Peyer's patch (tissue), 4 donors: ENCODE data around the gene MEF2A. TPM values are rescaled to one million over a fixed set of nuclear protein-coding genes. Genes with fewer than 3 reads are reported as not detected.

ENCODE experiments used
- DNase-seq, 3 donors: peaks; one replicate each; pipeline ENCODE4 v3.0.0-alpha.2; 2017 to 2019
- H3K27ac ChIP-seq, 4 donors: fragments of 200-600 bp; sonication (generic); one replicate each; pipeline ENCODE4 v1.5.1; 2016 to 2019
- H3K27me3 ChIP-seq, 2 donors: fragments of 200-600 bp; sonication (generic); one replicate each; pipeline ENCODE4 v1.5.1; 2019
- H3K36me3 ChIP-seq, 3 donors: fragments of 200-600 bp; sonication (generic); one replicate each; pipeline ENCODE4 v1.5.1; 2016 to 2019
- H3K4me1 ChIP-seq, 4 donors: fragments of 200-600 bp; sonication (generic); one replicate each; pipeline ENCODE4 v1.5.1; 2016 to 2019
- H3K4me3 ChIP-seq, 4 donors: fragments of 200-600 bp; sonication (generic); 1 replicate in 3 of 4; 2 replicates in 1 of 4; pipeline ENCODE4 v1.5.1; 2016 to 2019; ENCODE audit warnings: mild to moderate bottlenecking in 1 of 4
- H3K9me3 ChIP-seq, 4 donors: fragments of 200-600 bp; sonication (generic); one replicate each; pipeline ENCODE4 v1.5.1; 2016 to 2019; ENCODE audit warnings: mild to moderate bottlenecking in 1 of 4
- POLR2A ChIP-seq, 2 donors: fragments of 450-650 bp; IDR thresholded peaks; one replicate each; pipeline ENCODE4 v1.5.1; 2017; ENCODE audit warnings: antibody characterized with exemption in 2 of 2, mild to moderate bottlenecking in 2 of 2, moderate library complexity in 2 of 2
- total RNA-seq, 4 donors: library from RNA; depleted of rRNA; stranded (reverse); fragments of >200 nt; gene quantifications; one replicate each; pipeline ENCODE4 v1.1.0, GENCODE V29; 2016
- TF ChIP-seq, protein P1 (sequence below), 6 experiments: fragments of 450-650 bp in 4 of 6; fragments of 200-600 bp in 2 of 6; sonication (generic) in 1 of 6; IDR thresholded peaks; one replicate each; pipeline ENCODE4 v1.5.1; 2017 to 2019; ENCODE audit warnings: antibody characterized with exemption in 6 of 6, mild to moderate bottlenecking in 3 of 6, moderate library complexity in 1 of 6

MEF2A gene
- total RNA-seq, 4 donors from 2014 or later: 34.1 to 94.1 (median 41.4) TPM

GRCh38 chr15:99592145-99592791, 26.5 kb downstream of the MEF2A start:
- Histone ChIP-seq H3K4me3 (no peak overlapping the region), H3K4me1 (no peaks in the 10 kb centered on the region), H3K9me3 (no peaks in the 10 kb centered on the region), H3K36me3 (no peaks in the 10 kb centered on the region), H3K27ac (no peak overlapping the region), H3K27me3 (no peaks in the 10 kb centered on the region)
- no peak for DNase-seq
- TF ChIP-seq, protein P1, sequence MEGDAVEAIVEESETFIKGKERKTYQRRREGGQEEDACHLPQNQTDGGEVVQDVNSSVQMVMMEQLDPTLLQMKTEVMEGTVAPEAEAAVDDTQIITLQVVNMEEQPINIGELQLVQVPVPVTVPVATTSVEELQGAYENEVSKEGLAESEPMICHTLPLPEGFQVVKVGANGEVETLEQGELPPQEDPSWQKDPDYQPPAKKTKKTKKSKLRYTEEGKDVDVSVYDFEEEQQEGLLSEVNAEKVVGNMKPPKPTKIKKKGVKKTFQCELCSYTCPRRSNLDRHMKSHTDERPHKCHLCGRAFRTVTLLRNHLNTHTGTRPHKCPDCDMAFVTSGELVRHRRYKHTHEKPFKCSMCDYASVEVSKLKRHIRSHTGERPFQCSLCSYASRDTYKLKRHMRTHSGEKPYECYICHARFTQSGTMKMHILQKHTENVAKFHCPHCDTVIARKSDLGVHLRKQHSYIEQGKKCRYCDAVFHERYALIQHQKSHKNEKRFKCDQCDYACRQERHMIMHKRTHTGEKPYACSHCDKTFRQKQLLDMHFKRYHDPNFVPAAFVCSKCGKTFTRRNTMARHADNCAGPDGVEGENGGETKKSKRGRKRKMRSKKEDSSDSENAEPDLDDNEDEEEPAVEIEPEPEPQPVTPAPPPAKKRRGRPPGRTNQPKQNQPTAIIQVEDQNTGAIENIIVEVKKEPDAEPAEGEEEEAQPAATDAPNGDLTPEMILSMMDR (IDR thresholded peaks at IDR 0.05): no peak
- TF ChIP-seq POLR2A (IDR thresholded peaks at IDR 0.05): no peak

DNA sequence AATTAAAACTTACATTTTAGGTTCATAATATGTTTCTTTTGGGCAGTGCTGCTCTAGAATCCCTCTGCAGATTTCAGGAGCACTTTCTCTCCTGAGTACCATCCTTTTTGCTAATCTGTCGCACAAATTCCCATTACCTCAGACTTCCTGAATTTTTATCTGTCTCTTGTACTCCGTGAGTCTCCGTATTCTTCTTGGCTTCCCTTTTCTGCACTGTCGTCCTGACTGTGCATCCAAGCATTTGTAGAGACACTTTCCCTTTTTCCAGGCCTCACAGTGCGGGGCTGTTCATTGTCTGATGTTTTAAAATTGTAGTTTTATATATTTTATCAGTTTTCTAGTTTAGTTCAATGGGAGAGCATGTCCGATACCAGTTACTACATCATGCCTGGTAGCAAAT, 27.3 kb downstream of the MEF2A start:
- Histone ChIP-seq H3K36me3 (no peaks in the 10 kb centered on the region), H3K27me3 (no peaks in the 10 kb centered on the region), H3K27ac (no peak overlapping the region), H3K4me1 (no peaks in the 10 kb centered on the region), H3K4me3 (no peak overlapping the region), H3K9me3 (no peaks in the 10 kb centered on the region)
- DNase-seq: no peak
- TF ChIP-seq POLR2A (IDR thresholded peaks at IDR 0.05): no peak
- TF ChIP-seq, protein P1 (IDR thresholded peaks at IDR 0.05): no peak

DNA sequence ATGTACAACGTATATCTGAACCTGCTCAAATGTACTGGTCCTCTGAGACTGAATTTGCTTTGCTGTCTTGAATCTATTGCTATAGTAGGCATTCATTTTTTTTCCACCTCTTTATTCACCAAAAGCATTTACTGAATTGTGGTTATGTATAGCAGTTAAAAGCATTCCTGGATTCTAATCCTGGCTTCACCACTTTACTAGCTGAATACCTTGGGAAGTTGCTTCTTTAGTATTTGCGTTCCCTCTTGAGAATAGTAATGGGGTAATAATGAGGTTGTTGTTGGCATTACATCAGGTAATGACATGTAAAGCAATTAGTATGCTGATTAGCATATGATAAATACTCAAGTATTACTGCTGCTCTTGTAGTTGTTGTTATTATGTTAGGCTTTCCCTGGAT, 29.1 kb downstream of the MEF2A start:
- Histone ChIP-seq H3K4me3 (no peak overlapping the region), H3K36me3 (no peaks in the 10 kb centered on the region), H3K27ac (no peak overlapping the region), H3K27me3 (no peaks in the 10 kb centered on the region), H3K9me3 (no peaks in the 10 kb centered on the region), H3K4me1 (no peaks in the 10 kb centered on the region)
- TF ChIP-seq, protein P1 (IDR thresholded peaks at IDR 0.05): no peak
- no peak for TF ChIP-seq POLR2A (IDR thresholded peaks at IDR 0.05)
- DNase-seq: no peak

- no peaks in the 10 kb centered on the region for H3K9me3 ChIP-seq
- no peak overlapping the region for H3K4me3 ChIP-seq
- H3K27me3 ChIP-seq: no peaks in the 10 kb centered on the region
- no peak for DNase-seq
- H3K27ac ChIP-seq: no peak overlapping the region
- no peaks in the 10 kb centered on the region for H3K36me3 ChIP-seq
- no peaks in the 10 kb centered on the region for H3K4me1 ChIP-seq
- TF ChIP-seq, protein P1 (IDR thresholded peaks at IDR 0.05): no peak
- TF ChIP-seq POLR2A (IDR thresholded peaks at IDR 0.05): no peak
These were observed 32.5 kb downstream of the MEF2A start for GRCh38 chr15:99598296-99598695.

DNA sequence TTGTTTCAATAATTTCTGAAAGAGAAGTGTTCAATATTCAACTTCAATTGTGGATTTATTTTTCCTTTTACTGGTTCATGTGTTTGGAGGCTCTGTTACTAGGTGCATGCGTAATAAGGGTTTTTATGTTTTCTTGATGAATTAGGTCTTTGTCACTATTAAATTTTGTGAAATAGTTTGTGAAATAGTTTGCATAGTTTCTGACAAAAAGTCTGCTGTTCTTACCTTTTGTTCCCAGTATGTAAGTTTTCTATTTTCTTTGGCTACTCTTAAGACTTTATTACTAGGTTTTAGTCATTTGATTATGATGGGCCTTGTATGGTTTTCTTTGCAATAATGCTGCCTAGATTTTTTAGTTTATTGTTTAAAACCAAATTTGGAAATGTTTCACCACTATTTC, 38.0 kb downstream of the MEF2A start:
- Histone ChIP-seq H3K27ac (no peak overlapping the region), H3K9me3 (no peaks in the 10 kb centered on the region), H3K4me3 (no peak overlapping the region), H3K27me3 (no peaks in the 10 kb centered on the region), H3K4me1 (no peaks in the 10 kb centered on the region), H3K36me3 (no peaks in the 10 kb centered on the region)
- no peak for DNase-seq
- no peak for TF ChIP-seq POLR2A (IDR thresholded peaks at IDR 0.05)
- TF ChIP-seq, protein P1 (IDR thresholded peaks at IDR 0.05): no peak

- H3K9me3 ChIP-seq: no peaks in the 10 kb centered on the region
- H3K4me1 ChIP-seq: no peaks in the 10 kb centered on the region
- H3K36me3 ChIP-seq: no peaks in the 10 kb centered on the region
- no peak for DNase-seq
- no peak overlapping the region for H3K4me3 ChIP-seq
- TF ChIP-seq, protein P1 (IDR thresholded peaks at IDR 0.05): no peak
- H3K27me3 ChIP-seq: no peaks in the 10 kb centered on the region
- no peak overlapping the region for H3K27ac ChIP-seq
These were observed 39.1 kb downstream of the MEF2A start for GRCh38 chr15:99604865-99605264.
